ENCODE results near the gene SPEN.

SPEN gene

GRCh38 chr1:15867288-15867687 lies 19.8 kb downstream of the SPEN start:
- no peak for TF ChIP-seq CTCF (IDR thresholded peaks at IDR 0.05; ENCODE audit: insufficient read depth, low read length, missing control alignments)
- no peak overlapping the region for H3K4me3 ChIP-seq (ENCODE audit: low read depth, low read length)
- CTCF ChIA-PET, result interaction anchor here (1.4 kb wide), 1 partner anchor 52 kb away, joined by 6 read pairs; no protein-coding TSS in a partner anchor
- DNase-seq (ENCODE audit: low read depth, low spot score), result no peak
- POLR2A ChIA-PET, result interaction anchor here (0.7 kb wide), 1 partner anchor 9 kb away, joined by 3 read pairs; no protein-coding TSS in a partner anchor

GRCh38 chr1:15869413-15869812 lies 21.9 kb downstream of the SPEN start:
- H3K4me3 ChIP-seq (ENCODE audit: low read depth, low read length), result no peak overlapping the region
- POLR2A ChIA-PET, result no interaction called here
- CTCF ChIA-PET, result interaction anchor here (1.0 to 1.9 kb wide), 3 partner anchors 9 to 78 kb away, joined by 3 to 8 read pairs (median 4); no protein-coding TSS in a partner anchor
- DNase-seq (ENCODE audit: low read depth, low spot score), result no peak
- TF ChIP-seq CTCF (IDR thresholded peaks at IDR 0.05; ENCODE audit: insufficient read depth, low read length, missing control alignments), result no peak

GRCh38 chr1:15870421-15870820 lies 22.9 kb downstream of the SPEN start:
- CTCF ChIA-PET, result interaction anchor here (0.9 to 1.9 kb wide), 5 partner anchors 9 to 138 kb away, joined by 3 to 8 read pairs (median 4); no protein-coding TSS in a partner anchor
- POLR2A ChIA-PET, result no interaction called here
- no peak for TF ChIP-seq CTCF (IDR thresholded peaks at IDR 0.05; ENCODE audit: insufficient read depth, low read length, missing control alignments)

GRCh38 chr1:15874471-15874870 lies 27.0 kb downstream of the SPEN start:
- H3K4me3 ChIP-seq (ENCODE audit: low read depth, low read length), result no peak overlapping the region
- POLR2A ChIA-PET, result no interaction called here
- DNase-seq (ENCODE audit: low read depth, low spot score), result no peak
- no peak for TF ChIP-seq CTCF (IDR thresholded peaks at IDR 0.05; ENCODE audit: insufficient read depth, low read length, missing control alignments)
- CTCF ChIA-PET, result interaction anchor here (1.2 to 1.5 kb wide), 3 partner anchors 9 to 85 kb away, joined by 3 to 4 read pairs (median 3); no protein-coding TSS in a partner anchor

More at GRCh38 chr1:15870421-15870820, 22.9 kb downstream of the SPEN start:
- no peak for DNase-seq (ENCODE audit: low read depth, low spot score)
- H3K4me3 ChIP-seq (ENCODE audit: low read depth, low read length), result no peak overlapping the region

GRCh38 chr1:15876357-15877055 lies 29.0 kb downstream of the SPEN start:
- CTCF ChIA-PET, result interaction anchor here (0.8 to 1.9 kb wide), 3 partner anchors 14 to 29 kb away, joined by 3 to 4 read pairs (median 4); partner anchors contain the start of gene SPEN
- no peak for DNase-seq (ENCODE audit: low read depth, low spot score)
- POLR2A ChIA-PET, result no interaction called here
- TF ChIP-seq CTCF (IDR thresholded peaks at IDR 0.05; ENCODE audit: insufficient read depth, low read length, missing control alignments), result no peak
- H3K4me3 ChIP-seq (ENCODE audit: low read depth, low read length), result no peak overlapping the region

- TF ChIP-seq CTCF (IDR thresholded peaks at IDR 0.05; ENCODE audit: insufficient read depth, low read length, missing control alignments), result no peak
- DNase-seq (ENCODE audit: low read depth, low spot score), result no peak
- ChIA-PET POLR2A (no interaction called here), CTCF (interaction anchor here (1.3 to 1.8 kb wide), 3 partner anchors 11 to 113 kb away, joined by 4 to 5 read pairs (median 4); no protein-coding TSS in a partner anchor)
- no peak overlapping the region for H3K4me3 ChIP-seq (ENCODE audit: low read depth, low read length)
Observed at GRCh38 chr1:15881961-15882360, 34.5 kb downstream of the SPEN start.

Measured in AG04449 (cell line).